SK-N-MC (cell line): Measurements from ENCODE around the gene LDLRAD2.

Experiments used
- DNase-seq: peaks from one replicate; pipeline ENCODE4 v3.0.0-alpha.2; 2011; ENCODE audit warnings: low read depth, low spot score
- H3K27ac ChIP-seq: fragments of 200-600 bp; sonication (generic); 2 replicates; pipeline ENCODE4 v1.5.1; 2016; ENCODE audit warnings: mixed run types
- H3K36me3 ChIP-seq: fragments of 200-600 bp; sonication (generic); 2 replicates; pipeline ENCODE4 v1.6.1; 2017; ENCODE audit warnings: antibody characterized with exemption, low read length, mixed read lengths; ENCODE audit not compliant: insufficient read depth
- H3K4me3 ChIP-seq: fragments of 200-600 bp; sonication (generic); 2 replicates; pipeline ENCODE4 v1.5.1; 2016
- H3K9ac ChIP-seq: fragments of 200-600 bp; sonication (generic); 2 replicates; pipeline ENCODE4 v1.8.0; 2017; ENCODE audit warnings: mixed run types, mixed read lengths; ENCODE audit not compliant: insufficient read length
- H3K9me3 ChIP-seq: fragments of 200-600 bp; sonication (generic); 2 replicates; pipeline ENCODE4 v1.6.1; 2017; ENCODE audit warnings: low read depth, mild to moderate bottlenecking, antibody characterized with exemption, low read length, moderate library complexity, mixed read lengths
- EZH2 ChIP-seq: fragments of 200-600 bp; sonication (generic); IDR thresholded peaks from one replicate; pipeline ENCODE4 v1.6.1; 2017; ENCODE audit warnings: antibody characterized with exemption
- FOXP2 ChIP-seq: optimal IDR thresholded peaks from 2 replicates; pipeline ENCODE3; 2011; ENCODE audit warnings: mild to moderate bottlenecking, moderate library complexity; ENCODE audit not compliant: insufficient read depth; ENCODE audit errors: extremely low read length, control extremely low read depth
- POLR2AphosphoS5 ChIP-seq: IDR thresholded peaks from 2 replicates; pipeline ENCODE4 v1.6.1; 2012; ENCODE audit warnings: mild to moderate bottlenecking, low read depth, low read length, borderline replicate concordance

The LDLRAD2 gene

GRCh38 chr1:21860971-21861370 lies 48.9 kb downstream of the LDLRAD2 start:
- Histone ChIP-seq H3K9me3 (no peaks in the 10 kb centered on the region), H3K27ac (no peak overlapping the region), H3K36me3 (no peaks in the 10 kb centered on the region; the same call in 1 of the 2 replicates), H3K4me3 (no peak overlapping the region), H3K9ac (no peak overlapping the region)
- DNase-seq = no peak
- no peak for TF ChIP-seq FOXP2
- no peak for TF ChIP-seq EZH2
- TF ChIP-seq POLR2AphosphoS5 = no peak

- TF ChIP-seq POLR2AphosphoS5 = no peak
- TF ChIP-seq FOXP2 = no peak
- no peak for TF ChIP-seq EZH2
- Histone ChIP-seq H3K27ac (no peak overlapping the region), H3K4me3 (no peak overlapping the region), H3K36me3 (no peaks in the 10 kb centered on the region; the same call in 1 of the 2 replicates), H3K9ac (no peak overlapping the region), H3K9me3 (no peaks in the 10 kb centered on the region)
- no peak for DNase-seq
These were observed 49.8 kb downstream of the LDLRAD2 start for GRCh38 chr1:21861602-21862429.

- no peak for DNase-seq
- Histone ChIP-seq H3K27ac (no peak overlapping the region), H3K9ac (no peak overlapping the region), H3K4me3 (no peak overlapping the region), H3K9me3 (no peaks in the 10 kb centered on the region), H3K36me3 (no peaks in the 10 kb centered on the region; the same call in 1 of the 2 replicates)
- no peak for TF ChIP-seq FOXP2
- no peak for TF ChIP-seq EZH2
- no peak for TF ChIP-seq POLR2AphosphoS5
These were observed 51.9 kb downstream of the LDLRAD2 start for GRCh38 chr1:21863981-21864380.

- no peak overlapping the region for H3K4me3 ChIP-seq
- H3K27ac ChIP-seq = no peak overlapping the region
- no peaks in the 10 kb centered on the region for H3K9me3 ChIP-seq
- DNase-seq = no peak
- H3K9ac ChIP-seq = no peak overlapping the region
- H3K36me3 ChIP-seq = no peaks in the 10 kb centered on the region; the same call in 1 of the 2 replicates
- TF ChIP-seq EZH2 (no peak), POLR2AphosphoS5 (no peak), FOXP2 (no peak)
These were observed 52.7 kb downstream of the LDLRAD2 start for GRCh38 chr1:21864730-21865129.

DNA sequence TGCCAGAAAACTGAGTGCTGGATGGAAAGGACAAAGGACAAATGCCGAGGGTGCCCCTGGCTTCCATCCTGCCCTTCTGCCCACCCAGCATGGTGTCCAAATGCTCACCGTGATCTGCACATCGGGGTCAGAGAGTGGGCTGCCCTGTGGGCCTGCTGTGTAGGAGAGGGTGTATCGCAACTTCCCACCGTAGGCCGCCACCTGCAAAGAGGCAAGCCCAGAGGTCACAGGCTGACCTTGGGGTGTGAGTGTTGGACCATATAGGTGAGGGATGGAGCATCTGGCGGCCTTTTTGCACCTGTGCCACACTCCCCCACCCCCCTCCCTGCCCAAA lies 53.5 kb downstream of the LDLRAD2 start:
- Histone ChIP-seq H3K4me3 (no peak overlapping the region), H3K27ac (no peak overlapping the region), H3K9me3 (no peaks in the 10 kb centered on the region), H3K9ac (no peak overlapping the region), H3K36me3 (no peaks in the 10 kb centered on the region; the same call in 1 of the 2 replicates)
- TF ChIP-seq POLR2AphosphoS5 (no peak), EZH2 (no peak), FOXP2 (no peak)
- no peak for DNase-seq

GRCh38 chr1:21865943-21866706 lies 54.1 kb downstream of the LDLRAD2 start:
- no peak for DNase-seq
- no peak overlapping the region for H3K4me3 ChIP-seq
- H3K9ac ChIP-seq = no peak overlapping the region
- H3K9me3 ChIP-seq = no peaks in the 10 kb centered on the region
- no peak for TF ChIP-seq FOXP2
- no peak for TF ChIP-seq POLR2AphosphoS5
- no peak for TF ChIP-seq EZH2
- H3K36me3 ChIP-seq = no peaks in the 10 kb centered on the region; the same call in 1 of the 2 replicates
- no peak overlapping the region for H3K27ac ChIP-seq

GRCh38 chr1:21866707-21867043 lies 54.6 kb downstream of the LDLRAD2 start:
- no peaks in the 10 kb centered on the region for H3K9me3 ChIP-seq
- H3K36me3 ChIP-seq = no peaks in the 10 kb centered on the region; the same call in 1 of the 2 replicates
- H3K4me3 ChIP-seq = no peak overlapping the region
- TF ChIP-seq EZH2 (no peak), FOXP2 (no peak), POLR2AphosphoS5 (no peak)
- no peak for DNase-seq
- no peak overlapping the region for H3K27ac ChIP-seq
- H3K9ac ChIP-seq = no peak overlapping the region

- TF ChIP-seq FOXP2 (no peak), POLR2AphosphoS5 (no peak), EZH2 (no peak)
- Histone ChIP-seq H3K9me3 (no peaks in the 10 kb centered on the region), H3K27ac (no peak overlapping the region), H3K4me3 (no peak overlapping the region), H3K36me3 (no peaks in the 10 kb centered on the region), H3K9ac (no peak overlapping the region)
- no peak for DNase-seq
These were observed 55.5 kb downstream of the LDLRAD2 start for GRCh38 chr1:21867451-21867996.
